Activated B cell treated with CpG ODN at 0.5 μM for 24 hours (primary cell): ENCODE results near the gene CACHD1. TPM values are rescaled to one million over a fixed set of nuclear protein-coding genes. Genes with fewer than 3 reads are reported as not detected.

Experiments used
- ATAC-seq: fragments of 200-7000 bp; cut with Tn5 transposase; one replicate; pipeline ENCODE4 v1.10.0; 2021; ENCODE audit warnings: low read depth, mild to moderate bottlenecking, moderate library complexity
- CTCF ChIA-PET: fragments of 350-600 bp; sonication (Branson Sonifier 250); formaldehyde crosslinking; loops from one replicate; lab custom pipeline; 2021; ENCODE audit warnings: antibody characterized with exemption; lab: Charles Lee
- POLR2A ChIA-PET: fragments of 350-600 bp; sonication (Branson Sonifier 250); formaldehyde crosslinking; loops from one replicate; lab custom pipeline; 2021; ENCODE audit warnings: antibody characterized with exemption; lab: Charles Lee
- DNase-seq: peaks from one replicate; pipeline ENCODE4 v3.0.0; 2022
- H3K27ac Mint-ChIP-seq: one replicate; pipeline ENCODE4 v1.8.0; 2020; ENCODE audit warnings: mixed read lengths
- H3K27me3 Mint-ChIP-seq: one replicate; pipeline ENCODE4 v1.8.0; 2021; ENCODE audit warnings: mixed read lengths
- H3K36me3 Mint-ChIP-seq: one replicate; pipeline ENCODE4 v1.8.0; 2021; ENCODE audit warnings: low read depth, mixed read lengths
- H3K4me1 Mint-ChIP-seq: one replicate; pipeline ENCODE4 v1.8.0; 2021; ENCODE audit warnings: mixed read lengths
- H3K4me3 Mint-ChIP-seq: one replicate; pipeline ENCODE4 v1.8.0; 2020; ENCODE audit warnings: mild to moderate bottlenecking, mixed read lengths
- H3K9me3 Mint-ChIP-seq: one replicate; pipeline ENCODE4 v1.8.0; 2020; ENCODE audit warnings: mixed read lengths
- intact Hi-C: fragments of 100-400 bp; cut with micrococcal nuclease; formaldehyde crosslinking; loops from one replicate; pipeline ENCODE4 v1.15.1; 2024
- total RNA-seq: library from RNA; stranded (reverse); gene quantifications from 2 replicates; pipeline ENCODE4 v1.2.3, GENCODE V29; 2022
- TF ChIP-seq, protein P1 (sequence below): fragments of 200-600 bp; IDR thresholded peaks from one replicate; pipeline ENCODE4 v1.8.0; 2022; ENCODE audit warnings: antibody characterized with exemption, mild to moderate bottlenecking

CACHD1 gene
- total RNA-seq, 1 donor from 2014 or later = 0.22 TPM

DNA sequence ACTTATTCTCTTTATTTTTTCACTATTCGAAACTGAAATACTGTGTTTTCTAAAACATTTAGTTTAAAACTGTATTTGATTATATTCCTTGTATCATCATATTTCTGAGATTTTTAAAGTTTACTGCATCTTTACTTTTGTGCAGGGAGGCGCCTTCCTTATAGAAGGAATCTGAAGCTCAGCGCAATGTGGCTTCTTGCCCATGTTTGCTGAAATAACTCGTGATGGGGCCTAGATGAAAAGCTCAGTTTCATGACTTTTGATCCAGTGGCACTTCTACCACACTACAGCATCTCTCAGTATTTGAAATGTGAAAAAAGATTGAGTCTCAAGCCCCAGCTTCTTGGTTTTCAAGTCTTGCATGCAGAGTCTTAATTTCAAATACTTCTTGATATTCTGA lies 28.4 kb downstream of the CACHD1 start:
- Mint-ChIP-seq H3K9me3 (no peaks in the 10 kb centered on the region), H3K4me1 (no peaks in the 10 kb centered on the region), H3K27ac (no peak overlapping the region), H3K4me3 (no peak overlapping the region), H3K36me3 (no peaks in the 10 kb centered on the region), H3K27me3 (peaks cover 18% of the 10 kb centered on the region)
- TF ChIP-seq, protein P1, sequence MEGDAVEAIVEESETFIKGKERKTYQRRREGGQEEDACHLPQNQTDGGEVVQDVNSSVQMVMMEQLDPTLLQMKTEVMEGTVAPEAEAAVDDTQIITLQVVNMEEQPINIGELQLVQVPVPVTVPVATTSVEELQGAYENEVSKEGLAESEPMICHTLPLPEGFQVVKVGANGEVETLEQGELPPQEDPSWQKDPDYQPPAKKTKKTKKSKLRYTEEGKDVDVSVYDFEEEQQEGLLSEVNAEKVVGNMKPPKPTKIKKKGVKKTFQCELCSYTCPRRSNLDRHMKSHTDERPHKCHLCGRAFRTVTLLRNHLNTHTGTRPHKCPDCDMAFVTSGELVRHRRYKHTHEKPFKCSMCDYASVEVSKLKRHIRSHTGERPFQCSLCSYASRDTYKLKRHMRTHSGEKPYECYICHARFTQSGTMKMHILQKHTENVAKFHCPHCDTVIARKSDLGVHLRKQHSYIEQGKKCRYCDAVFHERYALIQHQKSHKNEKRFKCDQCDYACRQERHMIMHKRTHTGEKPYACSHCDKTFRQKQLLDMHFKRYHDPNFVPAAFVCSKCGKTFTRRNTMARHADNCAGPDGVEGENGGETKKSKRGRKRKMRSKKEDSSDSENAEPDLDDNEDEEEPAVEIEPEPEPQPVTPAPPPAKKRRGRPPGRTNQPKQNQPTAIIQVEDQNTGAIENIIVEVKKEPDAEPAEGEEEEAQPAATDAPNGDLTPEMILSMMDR = no peak
- POLR2A ChIA-PET = no interaction called here
- intact Hi-C loops = no loop called here
- DNase-seq = no peak
- CTCF ChIA-PET = no interaction called here
- ATAC-seq = no peak

DNA sequence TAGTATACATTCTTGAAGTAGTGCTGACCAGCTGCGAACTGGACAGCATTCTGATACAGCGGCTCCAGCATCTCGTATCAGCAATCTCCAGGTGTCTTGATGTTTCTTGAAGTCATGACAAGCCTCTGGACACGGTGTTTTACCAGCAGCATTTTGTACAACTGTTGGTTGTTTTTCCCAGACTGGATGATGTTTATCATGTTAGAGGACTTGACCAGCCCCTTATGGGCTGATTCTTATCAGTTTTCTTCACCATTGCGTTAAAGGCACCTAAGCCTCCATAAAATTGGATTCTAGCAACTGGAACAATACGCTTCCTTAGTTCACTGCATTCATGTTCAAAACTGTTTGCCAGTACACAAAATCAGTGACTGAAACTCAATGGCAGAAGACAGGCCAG lies 29.1 kb downstream of the CACHD1 start:
- CTCF ChIA-PET = no interaction called here
- ATAC-seq (no peak), DNase-seq (no peak)
- POLR2A ChIA-PET = no interaction called here
- Mint-ChIP-seq H3K4me3 (no peak overlapping the region), H3K9me3 (no peaks in the 10 kb centered on the region), H3K27ac (no peak overlapping the region), H3K27me3 (peaks cover 16% of the 10 kb centered on the region), H3K36me3 (no peaks in the 10 kb centered on the region), H3K4me1 (no peaks in the 10 kb centered on the region)
- intact Hi-C loops = no loop called here
- TF ChIP-seq, protein P1 = no peak

DNA sequence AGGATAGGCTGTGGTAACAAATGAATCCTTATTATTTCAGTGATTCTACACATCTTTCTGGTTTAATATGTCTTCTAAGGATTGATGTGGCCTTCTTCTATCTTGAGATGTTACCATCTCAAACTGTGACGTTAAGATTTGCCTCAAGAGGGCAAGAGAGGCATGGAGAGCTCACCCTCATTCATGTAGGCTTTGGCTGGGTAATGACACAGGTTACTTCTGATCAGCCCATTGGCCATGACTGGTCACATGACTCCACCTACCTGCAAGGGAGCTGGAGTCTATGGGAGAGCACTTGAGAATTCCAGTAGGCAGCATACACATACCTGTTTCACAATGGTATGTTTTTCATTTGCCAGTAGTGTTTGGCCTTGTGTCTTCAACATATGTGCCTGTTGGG lies 30.0 kb downstream of the CACHD1 start:
- H3K27ac Mint-ChIP-seq = no peak overlapping the region
- no peak overlapping the region for H3K4me3 Mint-ChIP-seq
- H3K36me3 Mint-ChIP-seq = no peaks in the 10 kb centered on the region
- peaks cover 11% of the 10 kb centered on the region for H3K27me3 Mint-ChIP-seq
- CTCF ChIA-PET = no interaction called here
- DNase-seq (no peak), ATAC-seq (no peak)
- POLR2A ChIA-PET = no interaction called here
- H3K4me1 Mint-ChIP-seq = peaks cover 5% of the 10 kb centered on the region
- H3K9me3 Mint-ChIP-seq = no peaks in the 10 kb centered on the region
- intact Hi-C loops = no loop called here
- TF ChIP-seq, protein P1 = no peak

DNA sequence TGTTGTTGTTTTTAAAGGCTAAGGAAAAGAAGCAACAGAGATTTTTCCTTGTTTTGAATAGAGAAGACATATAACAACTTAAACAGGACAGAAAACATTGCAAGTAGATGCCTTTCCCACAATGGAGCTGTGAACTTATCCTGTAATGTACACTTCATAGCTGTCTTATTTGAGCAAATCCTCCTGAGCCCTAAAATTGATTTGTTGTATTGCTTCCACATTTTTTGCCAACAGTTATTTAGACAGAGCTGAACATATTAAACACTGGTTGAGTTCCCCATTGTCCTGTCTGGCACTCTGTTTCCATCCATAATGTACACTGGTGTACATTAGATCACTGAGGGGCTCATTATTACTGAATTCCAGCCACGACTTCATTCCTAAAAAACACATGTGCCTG lies 32.2 kb downstream of the CACHD1 start:
- H3K27me3 Mint-ChIP-seq = peaks cover 16% of the 10 kb centered on the region
- CTCF ChIA-PET = no interaction called here
- POLR2A ChIA-PET = no interaction called here
- no peak for ATAC-seq
- intact Hi-C loops = no loop called here
- no peaks in the 10 kb centered on the region for H3K36me3 Mint-ChIP-seq
- TF ChIP-seq, protein P1 = no peak
- H3K4me3 Mint-ChIP-seq = no peak overlapping the region
- no peak for DNase-seq
- no peak overlapping the region for H3K27ac Mint-ChIP-seq
- H3K9me3 Mint-ChIP-seq = no peaks in the 10 kb centered on the region
- peaks cover 14% of the 10 kb centered on the region for H3K4me1 Mint-ChIP-seq

DNA sequence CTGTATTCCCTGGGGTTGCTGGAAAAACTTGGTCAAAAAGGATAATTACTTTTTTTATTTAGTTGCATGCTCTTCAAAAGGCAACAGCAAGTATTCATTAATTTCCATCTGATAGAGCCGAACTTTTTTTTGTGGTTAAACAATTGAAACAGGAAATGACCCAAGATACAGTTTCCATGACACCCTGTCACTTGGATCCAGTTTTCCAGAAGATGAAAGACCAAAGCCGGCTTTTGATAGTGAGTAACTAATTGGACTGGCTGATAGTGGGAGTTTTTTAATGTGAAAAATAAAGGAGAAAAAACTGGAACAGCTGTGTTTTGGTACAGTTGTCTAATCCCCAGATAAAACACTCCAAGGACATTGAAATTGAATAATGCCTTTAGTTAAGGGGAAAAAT lies 33.0 kb downstream of the CACHD1 start:
- Mint-ChIP-seq H3K27ac (no peak overlapping the region), H3K9me3 (no peaks in the 10 kb centered on the region), H3K4me3 (no peak overlapping the region), H3K27me3 (peaks cover 20% of the 10 kb centered on the region), H3K4me1 (peaks cover 14% of the 10 kb centered on the region), H3K36me3 (no peaks in the 10 kb centered on the region)
- ChIA-PET POLR2A (no interaction called here), CTCF (no interaction called here)
- TF ChIP-seq, protein P1 = no peak
- DNase-seq (no peak), ATAC-seq (no peak)
- intact Hi-C loops = no loop called here
